Adrenal gland (tissue), 5 donors: ENCODE data around the gene USP38.

Experiments
- POLR2A ChIP-seq, 2 donors: fragments of 450-650 bp; IDR thresholded peaks; one replicate each; pipeline ENCODE4 v1.6.1; 2017; ENCODE audit warnings: antibody characterized with exemption in 2 of 2, mild to moderate bottlenecking in 2 of 2, moderate library complexity in 1 of 2
- TF ChIP-seq, protein P1 (sequence below), 6 experiments: fragments of 450-650 bp in 4 of 6; fragments of 200-600 bp in 2 of 6; sonication (generic) in 1 of 6; IDR thresholded peaks; 1 replicate in 5 of 6; 2 replicates in 1 of 6; pipeline versions ENCODE4 v1.5.1 to v1.8.0; 2016 to 2021; ENCODE audit warnings: antibody characterized with exemption in 6 of 6, mild to moderate bottlenecking in 2 of 6, moderate library complexity in 1 of 6
- donor health status: DM: no; HTN: no; CAD: no.

DNA sequence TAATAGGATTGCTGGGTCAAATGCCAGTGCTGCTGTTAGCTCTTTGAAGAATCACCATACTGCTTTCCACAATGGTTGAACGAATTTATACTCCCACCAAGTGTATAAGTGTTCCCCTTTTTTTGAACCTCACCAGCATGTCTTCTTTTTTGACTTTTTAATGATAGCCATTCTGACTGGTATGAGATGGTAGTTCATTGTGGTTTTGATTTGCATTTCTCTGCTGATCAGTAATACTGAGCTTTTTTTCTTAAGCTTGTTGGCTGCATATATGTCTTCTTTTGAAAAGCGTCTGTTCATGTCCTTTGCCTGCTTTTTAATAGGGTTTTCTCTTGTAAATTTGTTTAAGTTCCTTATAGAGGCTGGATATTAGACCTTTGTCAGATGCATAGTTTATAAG lies 14.8 kb downstream of the USP38 start:
- TF ChIP-seq POLR2A (IDR thresholded peaks at IDR 0.05): no peak
- TF ChIP-seq, protein P1, sequence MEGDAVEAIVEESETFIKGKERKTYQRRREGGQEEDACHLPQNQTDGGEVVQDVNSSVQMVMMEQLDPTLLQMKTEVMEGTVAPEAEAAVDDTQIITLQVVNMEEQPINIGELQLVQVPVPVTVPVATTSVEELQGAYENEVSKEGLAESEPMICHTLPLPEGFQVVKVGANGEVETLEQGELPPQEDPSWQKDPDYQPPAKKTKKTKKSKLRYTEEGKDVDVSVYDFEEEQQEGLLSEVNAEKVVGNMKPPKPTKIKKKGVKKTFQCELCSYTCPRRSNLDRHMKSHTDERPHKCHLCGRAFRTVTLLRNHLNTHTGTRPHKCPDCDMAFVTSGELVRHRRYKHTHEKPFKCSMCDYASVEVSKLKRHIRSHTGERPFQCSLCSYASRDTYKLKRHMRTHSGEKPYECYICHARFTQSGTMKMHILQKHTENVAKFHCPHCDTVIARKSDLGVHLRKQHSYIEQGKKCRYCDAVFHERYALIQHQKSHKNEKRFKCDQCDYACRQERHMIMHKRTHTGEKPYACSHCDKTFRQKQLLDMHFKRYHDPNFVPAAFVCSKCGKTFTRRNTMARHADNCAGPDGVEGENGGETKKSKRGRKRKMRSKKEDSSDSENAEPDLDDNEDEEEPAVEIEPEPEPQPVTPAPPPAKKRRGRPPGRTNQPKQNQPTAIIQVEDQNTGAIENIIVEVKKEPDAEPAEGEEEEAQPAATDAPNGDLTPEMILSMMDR (IDR thresholded peaks at IDR 0.05): no peak
